CD1c-positive myeloid dendritic cell (primary cell): ENCODE measurements around the gene INPP4B.
"Not testable (repeated sequence)": the region's sequence is repeated elsewhere in the genome, so short reads cannot be mapped to it uniquely, and the experiment has no call there.

Experiments used
- DNase-seq: peaks from one replicate; pipeline ENCODE4 v3.0.0-alpha.2; 2016; ENCODE audit errors: extremely low spot score

INPP4B gene

DNA sequence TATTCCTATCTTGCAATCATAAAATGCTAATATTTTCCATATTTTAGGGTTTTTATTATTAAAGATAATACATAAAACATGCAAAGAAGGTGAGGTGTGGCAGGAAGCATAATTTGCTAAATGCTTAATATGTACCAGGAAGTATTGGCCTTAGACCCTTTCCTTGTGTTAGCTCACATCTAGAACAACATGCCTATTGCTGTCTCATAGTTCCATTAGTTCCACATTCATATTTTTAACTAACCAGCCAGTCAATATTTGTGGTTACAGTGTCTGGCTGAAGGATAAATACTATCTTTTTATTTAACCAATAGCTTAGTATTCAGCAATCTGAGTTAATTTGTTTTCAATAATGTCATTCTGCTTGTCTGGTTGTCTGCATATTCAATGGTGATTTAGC is 432.6 kb downstream of the INPP4B start:
- no peak for DNase-seq

DNA sequence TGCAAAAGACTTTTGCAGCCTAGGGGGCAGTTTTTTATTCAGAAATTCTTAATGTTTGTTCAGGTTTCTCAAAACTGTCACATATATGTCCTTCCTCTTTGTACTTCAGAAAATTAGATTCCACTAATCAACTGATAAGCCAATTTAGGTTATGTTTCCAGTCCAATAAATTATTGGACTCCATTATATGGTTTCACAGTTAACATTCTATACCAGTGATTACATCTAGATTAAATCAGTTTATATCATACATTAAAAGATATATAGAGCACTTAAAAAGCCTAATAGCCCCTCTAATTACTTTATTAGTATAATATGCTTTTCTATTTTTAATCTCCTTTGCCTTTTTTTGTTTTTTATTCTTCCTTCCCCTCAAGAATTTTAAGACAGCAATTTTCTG is 434.1 kb downstream of the INPP4B start:
- no peak for DNase-seq

DNA sequence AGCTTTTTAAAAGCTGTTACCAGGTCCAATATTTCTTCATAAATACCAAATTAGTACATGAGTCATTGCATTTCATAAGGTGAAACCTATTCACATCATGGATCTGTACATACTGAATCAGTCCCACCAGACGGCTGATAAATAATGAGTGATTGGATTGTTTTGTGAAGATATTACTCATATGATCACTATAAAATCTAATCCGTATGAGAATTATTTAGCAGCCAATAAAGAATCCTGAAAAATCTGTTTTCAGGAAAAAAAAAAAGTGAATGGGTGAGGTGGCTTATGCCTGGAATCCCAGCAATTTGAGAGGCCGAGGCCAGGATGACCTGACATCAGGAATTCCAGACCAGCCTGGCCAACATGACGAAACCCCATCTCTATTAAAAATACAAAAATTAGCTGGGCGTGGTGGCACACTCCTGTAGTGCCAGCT is 438.1 kb downstream of the INPP4B start:
- no peak for DNase-seq

GRCh38 chr4:142407596-142407995 is 438.5 kb downstream of the INPP4B start:
- no peak for DNase-seq

DNA sequence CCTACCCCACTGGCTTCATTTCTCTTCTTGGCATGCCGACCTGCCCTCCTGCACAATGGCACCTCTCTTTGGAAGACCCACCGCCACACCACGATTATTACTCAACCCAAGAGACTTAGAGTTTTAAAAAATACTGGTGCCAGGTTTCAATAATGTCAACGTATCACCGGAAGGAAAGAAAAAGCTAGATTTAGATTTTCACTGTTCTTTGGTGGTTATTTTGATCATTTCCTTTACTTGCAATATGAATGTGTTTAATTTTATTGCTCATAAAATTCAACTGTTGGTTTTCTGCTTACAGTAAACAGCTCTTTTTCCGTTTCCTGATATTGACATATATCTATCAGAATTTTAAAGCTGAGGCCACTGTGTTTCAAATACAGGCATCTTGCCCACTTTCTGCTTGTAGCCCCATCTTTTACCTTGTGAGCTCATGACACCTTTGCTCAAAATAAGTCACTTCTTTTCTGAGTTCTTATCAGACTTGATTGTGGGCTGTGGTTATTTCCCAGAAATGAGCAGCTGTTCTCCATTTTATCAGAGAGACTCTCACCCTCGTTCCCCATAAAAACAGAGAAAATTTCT is 439.1 kb downstream of the INPP4B start:
- peak; percentile 15 for DNase-seq

GRCh38 chr4:142406499-142406835 is 439.6 kb downstream of the INPP4B start:
- DNase-seq, result no peak

DNA sequence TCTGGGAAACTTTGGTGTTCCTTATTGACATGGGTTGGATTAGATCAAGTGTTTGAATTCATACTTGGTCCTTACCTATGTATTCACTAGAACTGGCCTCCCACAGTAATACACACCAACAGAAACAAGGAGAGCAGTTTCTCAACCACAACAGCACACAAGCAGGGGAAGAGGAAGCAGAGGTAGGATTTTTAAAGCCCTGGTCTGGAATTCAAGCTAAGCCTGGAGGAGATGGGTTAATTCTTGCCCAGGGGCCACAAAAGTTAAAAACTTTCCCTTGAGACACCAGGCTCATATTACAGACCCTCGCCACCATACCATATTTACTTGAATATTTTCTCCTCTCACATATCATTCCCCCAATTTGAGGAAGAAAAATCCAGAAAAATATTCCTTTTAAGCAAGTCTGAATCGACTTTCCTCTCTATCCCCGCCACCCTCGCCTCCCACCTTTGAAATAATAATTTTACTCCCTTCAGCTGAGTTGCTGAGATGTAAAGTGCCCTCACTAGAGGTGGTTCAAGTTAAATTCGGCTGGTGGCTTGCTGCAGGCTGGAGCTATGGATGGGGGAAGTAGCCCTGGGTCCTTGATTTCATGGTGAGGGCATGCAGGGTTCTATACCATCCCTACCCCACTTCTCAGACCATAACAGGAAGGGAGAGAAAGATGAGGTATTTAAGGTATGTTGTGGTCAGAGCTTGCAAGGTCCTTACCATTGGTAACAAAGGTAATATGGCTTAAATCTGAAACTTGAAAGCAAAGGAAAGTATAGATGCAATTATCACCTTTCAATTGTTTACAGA is 440.2 kb downstream of the INPP4B start:
- no peak for DNase-seq

GRCh38 chr4:142405021-142405694 is 440.9 kb downstream of the INPP4B start:
- DNase-seq, result peak; percentile 67

GRCh38 chr4:142404191-142404611 is 441.9 kb downstream of the INPP4B start:
- peak; percentile 8 for DNase-seq

- peak; percentile 12 for DNase-seq
These were observed 443.2 kb downstream of the INPP4B start for GRCh38 chr4:142402900-142403299.

DNA sequence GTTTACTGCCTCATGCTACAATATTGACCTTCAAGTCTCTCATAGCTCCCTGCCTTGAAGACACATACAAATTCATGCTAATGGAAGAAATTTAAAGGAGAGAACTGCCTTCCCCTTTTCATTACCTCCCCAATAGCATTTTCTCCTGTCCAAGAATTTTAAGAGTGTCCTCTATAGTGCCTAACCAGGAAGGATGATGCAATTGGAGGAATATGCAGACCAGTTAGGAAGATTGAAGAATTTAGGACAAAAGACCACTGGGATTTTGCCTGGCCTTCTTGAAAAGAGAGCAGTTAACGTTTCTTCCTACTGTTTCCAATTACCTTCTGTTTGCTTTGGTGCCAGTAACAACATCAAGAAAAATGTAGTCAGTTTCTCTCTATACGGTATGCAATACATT is 443.9 kb downstream of the INPP4B start:
- no peak for DNase-seq

GRCh38 chr4:142397364-142397991 is 448.6 kb downstream of the INPP4B start:
- DNase-seq, result not testable (repeated sequence)

DNA sequence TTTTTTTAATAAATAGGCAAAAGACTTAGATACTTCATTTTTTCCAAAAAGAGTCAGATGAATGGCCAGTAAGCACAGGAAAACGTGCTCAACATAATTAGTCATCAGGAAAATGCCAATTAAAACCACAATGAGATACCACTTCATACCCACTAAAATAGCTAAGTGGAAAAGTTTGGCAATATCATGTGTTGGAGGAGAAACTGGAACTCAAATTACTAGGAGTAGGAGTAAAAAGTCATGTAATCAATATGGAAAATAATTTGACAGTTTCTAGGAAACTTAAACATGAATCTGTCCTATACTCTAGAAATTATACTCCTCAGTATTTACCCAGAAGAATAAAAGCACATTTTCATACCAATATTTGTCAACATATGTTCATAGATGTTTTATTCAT is 449.8 kb downstream of the INPP4B start:
- DNase-seq, result no peak

- DNase-seq, result no peak
These were observed 453.0 kb downstream of the INPP4B start for GRCh38 chr4:142393127-142393526.

GRCh38 chr4:142386856-142387255 is 459.2 kb downstream of the INPP4B start:
- DNase-seq, result no peak

DNA sequence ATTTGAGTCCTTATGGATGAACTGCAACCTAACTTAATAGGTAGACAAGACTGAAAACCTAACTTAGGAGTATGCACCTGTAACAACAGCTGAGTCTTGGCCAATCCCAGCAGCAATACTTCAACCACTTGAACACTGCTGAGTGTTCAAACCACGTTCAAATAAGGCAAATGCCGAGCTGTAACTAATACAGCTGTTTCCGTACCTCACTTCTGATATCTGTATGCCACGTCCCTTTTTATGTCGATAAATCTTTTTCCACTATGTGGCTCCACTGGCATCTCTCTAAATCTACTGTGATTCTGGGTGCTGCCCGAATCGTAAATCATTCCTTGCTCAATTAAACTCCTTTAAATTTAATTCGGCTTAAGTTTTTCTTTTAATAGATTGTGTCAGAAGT is 459.7 kb downstream of the INPP4B start:
- no peak for DNase-seq

GRCh38 chr4:142383800-142384470 is 462.2 kb downstream of the INPP4B start:
- no peak for DNase-seq

DNA sequence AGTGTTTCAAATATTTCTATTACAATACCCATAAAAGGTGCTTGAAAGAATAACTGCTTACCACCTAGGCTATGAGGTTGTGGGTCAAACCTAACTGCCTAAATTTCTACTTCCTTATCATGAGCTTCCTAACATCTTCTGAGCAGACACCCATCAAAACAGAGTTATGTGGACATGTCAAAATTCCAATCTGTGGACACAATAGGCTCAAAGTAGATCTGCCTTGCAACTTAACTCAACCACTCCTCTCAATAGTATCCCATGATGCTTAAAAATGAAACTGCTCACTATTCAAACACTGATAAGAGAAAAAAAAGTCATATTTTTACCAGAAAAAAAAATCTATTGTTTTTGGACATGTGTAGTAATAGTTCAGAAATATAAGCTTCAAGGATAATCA is 462.7 kb downstream of the INPP4B start:
- DNase-seq, result no peak

- DNase-seq, result no peak
These were observed 466.0 kb downstream of the INPP4B start for GRCh38 chr4:142380052-142380602.

- DNase-seq, result no peak
These were observed 466.6 kb downstream of the INPP4B start for GRCh38 chr4:142379277-142380051.

DNA sequence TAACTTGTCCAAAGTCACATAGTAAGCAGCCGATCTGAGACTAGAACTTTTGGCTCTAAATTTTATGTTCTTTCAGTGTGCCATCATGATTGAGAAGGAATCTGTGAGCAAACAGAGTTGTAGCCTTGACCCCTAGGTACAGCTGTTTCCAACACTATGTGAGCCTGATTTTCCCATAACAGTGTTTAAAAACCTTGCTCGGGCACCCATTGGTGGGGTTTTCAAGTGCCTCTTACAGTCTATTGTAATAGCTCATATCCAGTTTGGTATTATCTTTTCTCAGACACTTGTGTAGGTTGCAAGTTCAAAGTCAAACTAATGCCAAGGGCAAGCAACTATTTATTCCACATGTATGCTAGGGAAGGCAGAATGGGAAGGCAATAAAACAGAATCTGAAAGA is 467.9 kb downstream of the INPP4B start:
- DNase-seq, result no peak
